NCI-H1105 treated with DMSO at 0.1 percent for 48 hours (cell line): ENCODE results near the gene CACNA1C.
"Not testable (repeated sequence)": the region's sequence is repeated elsewhere in the genome, so short reads cannot be mapped to it uniquely, and the experiment has no call there.

ENCODE experiments used
- DNase-seq: peaks from one replicate; lab custom pipeline; 2025; lab: John Stamatoyannopoulos, UW

CACNA1C gene

GRCh38 chr12:2485681-2486080, 432.9 kb downstream of the CACNA1C start:
- DNase-seq, result no peak

GRCh38 chr12:2486796-2487195, 434.0 kb downstream of the CACNA1C start:
- no peak for DNase-seq

GRCh38 chr12:2487278-2487677, 434.5 kb downstream of the CACNA1C start:
- no peak for DNase-seq

- no peak for DNase-seq
These were observed 435.3 kb downstream of the CACNA1C start for GRCh38 chr12:2488131-2488530.

GRCh38 chr12:2488596-2488995, 435.8 kb downstream of the CACNA1C start:
- DNase-seq, result no peak

- DNase-seq, result no peak
These were observed 436.5 kb downstream of the CACNA1C start for GRCh38 chr12:2489275-2489674.

GRCh38 chr12:2490831-2491230, 438.0 kb downstream of the CACNA1C start:
- DNase-seq, result peak; percentile 70

- not testable (repeated sequence) for DNase-seq
These were observed 438.6 kb downstream of the CACNA1C start for GRCh38 chr12:2491349-2491748.

GRCh38 chr12:2492236-2492635, 439.4 kb downstream of the CACNA1C start:
- DNase-seq, result no peak

- no peak for DNase-seq
These were observed 440.3 kb downstream of the CACNA1C start for GRCh38 chr12:2493086-2493485.

- DNase-seq, result no peak
These were observed 441.9 kb downstream of the CACNA1C start for GRCh38 chr12:2494486-2495192.

GRCh38 chr12:2495417-2496112, 442.8 kb downstream of the CACNA1C start:
- no peak for DNase-seq

GRCh38 chr12:2498964-2499500, 446.2 kb downstream of the CACNA1C start:
- DNase-seq, result peak; percentile 40

GRCh38 chr12:2501464-2502191, 448.8 kb downstream of the CACNA1C start:
- DNase-seq, result no peak

- DNase-seq, result no peak
These were observed 450.2 kb downstream of the CACNA1C start for GRCh38 chr12:2503036-2503435.

GRCh38 chr12:2503762-2504161, 451.0 kb downstream of the CACNA1C start:
- no peak for DNase-seq

GRCh38 chr12:2504577-2504976, 451.8 kb downstream of the CACNA1C start:
- DNase-seq, result no peak

GRCh38 chr12:2507814-2508213, 455.0 kb downstream of the CACNA1C start:
- no peak for DNase-seq

- no peak for DNase-seq
These were observed 456.4 kb downstream of the CACNA1C start for GRCh38 chr12:2509137-2509536.

- DNase-seq, result no peak
These were observed 457.3 kb downstream of the CACNA1C start for GRCh38 chr12:2510045-2510444.

GRCh38 chr12:2513141-2514037, 460.6 kb downstream of the CACNA1C start:
- no peak for DNase-seq

- no peak for DNase-seq
These were observed 461.2 kb downstream of the CACNA1C start for GRCh38 chr12:2514038-2514340.
